NCI-H1092 (cell line): ENCODE measurements around the gene CDK5RAP2.

Source experiments
- DNase-seq: peaks from one replicate; lab custom pipeline; 2025; lab: John Stamatoyannopoulos, UW

Gene CDK5RAP2

GRCh38 chr9:120382453-120382852, 197.5 kb downstream of the CDK5RAP2 start:
- DNase-seq: no peak

GRCh38 chr9:120381839-120382238, 198.1 kb downstream of the CDK5RAP2 start:
- DNase-seq: no peak

- DNase-seq: no peak
Observed at GRCh38 chr9:120379611-120380010, 200.4 kb downstream of the CDK5RAP2 start.

GRCh38 chr9:120378680-120379079, 201.3 kb downstream of the CDK5RAP2 start:
- DNase-seq: no peak

- no peak for DNase-seq
Observed at GRCh38 chr9:120377268-120378159, 202.5 kb downstream of the CDK5RAP2 start.

GRCh38 chr9:120376101-120376500, 203.9 kb downstream of the CDK5RAP2 start:
- DNase-seq: no peak

GRCh38 chr9:120375316-120375715, 204.7 kb downstream of the CDK5RAP2 start:
- no peak for DNase-seq

- DNase-seq: no peak
Observed at GRCh38 chr9:120374817-120375216, 205.2 kb downstream of the CDK5RAP2 start.

- no peak for DNase-seq
Observed at GRCh38 chr9:120374239-120374638, 205.7 kb downstream of the CDK5RAP2 start.

- no peak for DNase-seq
Observed at GRCh38 chr9:120372040-120372439, 207.9 kb downstream of the CDK5RAP2 start.

- no peak for DNase-seq
Observed at GRCh38 chr9:120369608-120370220, 210.3 kb downstream of the CDK5RAP2 start.

- DNase-seq: no peak
Observed at GRCh38 chr9:120368799-120369198, 211.2 kb downstream of the CDK5RAP2 start.

- no peak for DNase-seq
Observed at GRCh38 chr9:120366644-120367019, 213.3 kb downstream of the CDK5RAP2 start.

- no peak for DNase-seq
Observed at GRCh38 chr9:120365386-120365785, 214.6 kb downstream of the CDK5RAP2 start.

GRCh38 chr9:120363697-120364096, 216.3 kb downstream of the CDK5RAP2 start:
- no peak for DNase-seq

GRCh38 chr9:120362446-120362845, 217.5 kb downstream of the CDK5RAP2 start:
- DNase-seq: no peak

- no peak for DNase-seq
Observed at GRCh38 chr9:120361551-120361950, 218.4 kb downstream of the CDK5RAP2 start.

- DNase-seq: no peak
Observed at GRCh38 chr9:120360510-120360909, 219.5 kb downstream of the CDK5RAP2 start.

- no peak for DNase-seq
Observed at GRCh38 chr9:120360046-120360445, 219.9 kb downstream of the CDK5RAP2 start.

GRCh38 chr9:120358877-120359276, 221.1 kb downstream of the CDK5RAP2 start:
- no peak for DNase-seq

GRCh38 chr9:120353506-120353905, 226.5 kb downstream of the CDK5RAP2 start:
- DNase-seq: no peak

GRCh38 chr9:120351106-120351505, 228.9 kb downstream of the CDK5RAP2 start:
- no peak for DNase-seq

GRCh38 chr9:120350596-120350995, 229.4 kb downstream of the CDK5RAP2 start:
- DNase-seq: no peak
